Heart left ventricle (tissue), 13 donors: ENCODE measurements around the gene TNPO3.

Source experiments
- CTCF ChIP-seq, 12 donors: fragments of 200-600 bp; sonication (generic) in 4 of 12; IDR thresholded peaks; one replicate each; pipeline versions ENCODE4 v1.5.0 to v1.8.0; 2018 to 2022; ENCODE audit warnings: antibody characterized with exemption in 12 of 12, mild to moderate bottlenecking in 5 of 12
- POLR2A ChIP-seq, 2 donors: fragments of 450-650 bp; IDR thresholded peaks; one replicate each; pipeline ENCODE4 v1.6.1; 2017; ENCODE audit warnings: antibody characterized with exemption in 2 of 2, mild to moderate bottlenecking in 2 of 2, moderate library complexity in 2 of 2
- donor health status: ischemic (EF 13 %, LVEDD 7.1; RV severe dilation, severe dysfunction).
- donor health status: DM: no; HTN: yes; CAD: no.
- donor health status: DM: no; HTN: no; CAD: no.
- donor health status: ischemic (EF 25% LVEDD 6.9; RV normal size, moderate dysfunction).
- donor health status: ischemic (EF 25% LVEDD 5.7; RV mildly dilated, moderate dysfunction).
- donor health status: ischemic (EF 35%, LVEDD 5.7; RV mildly dilated, moderate dysfunction).
- donor health status: nonischemic (EF 11% LVEDD 7.7; RV severe dilation, severe dysfunction).
- donor health status: DM: yes; HTN: yes; CAD: no.
- donor health status: PGD.
- donor health status: ischemic (EF 29% LVEDD 5.4; RV normal size, mild dysfunction).
- donor health status: nonischemic (EF 23%, LVEDD 6.1; RV moderate dilation, normal function).

GRCh38 chr7:129043012-129043411 is 11.9 kb downstream of the TNPO3 start:
- TF ChIP-seq CTCF (IDR thresholded peaks at IDR 0.05) (no peak), POLR2A (IDR thresholded peaks at IDR 0.05) (no peak)
